Neural cell (in vitro differentiated cells): ENCODE data around the gene CHST11.

Source experiments
- CTCF ChIP-seq: fragments of 450-650 bp; IDR thresholded peaks from 2 replicates; pipeline ENCODE4 v1.5.1; 2014; ENCODE audit warnings: antibody characterized with exemption, mild to moderate bottlenecking, moderate library complexity; ENCODE audit not compliant: poor library complexity, severe bottlenecking
- EP300 ChIP-seq: fragments of 450-650 bp; conservative IDR thresholded peaks from 2 replicates; pipeline ENCODE4 v1.6.1; 2014; ENCODE audit warnings: antibody characterized with exemption, mild to moderate bottlenecking, moderate library complexity; ENCODE audit not compliant: poor library complexity, severe bottlenecking
- EZH2 ChIP-seq: fragments of 200-600, 300-800 bp; shearing (Covaris generic), sonication (generic); IDR thresholded peaks from 2 replicates; pipeline ENCODE4 v1.6.1; 2014; ENCODE audit warnings: antibody characterized with exemption, low read length, borderline replicate concordance, mild to moderate bottlenecking; ENCODE audit not compliant: insufficient read depth, poor library complexity, severe bottlenecking
- MXI1 ChIP-seq: fragments of 450-650 bp; conservative IDR thresholded peaks from 2 replicates; pipeline ENCODE4 v1.6.1; 2014; ENCODE audit warnings: antibody characterized with exemption, mild to moderate bottlenecking; ENCODE audit not compliant: poor library complexity, severe bottlenecking
- POLR2AphosphoS5 ChIP-seq: IDR thresholded peaks from 2 replicates; pipeline ENCODE4 v1.6.1; 2012
- RAD21 ChIP-seq: fragments of 450-650 bp; conservative IDR thresholded peaks from 2 replicates; pipeline ENCODE4 v1.6.1; 2014; ENCODE audit warnings: antibody characterized with exemption, mild to moderate bottlenecking, moderate library complexity
- TAF1 ChIP-seq: IDR thresholded peaks from 2 replicates; pipeline ENCODE4 v1.6.1; 2012; ENCODE audit warnings: low read depth
- TF ChIP-seq, protein P1 (sequence below): IDR thresholded peaks from 2 replicates; pipeline ENCODE4 v1.6.1; 2012; ENCODE audit warnings: borderline replicate concordance

- TF ChIP-seq CTCF (no peak), EP300 (no peak), RAD21 (no peak), TAF1 (no peak), MXI1 (no peak), POLR2AphosphoS5 (no peak), EZH2 (no peak)
- TF ChIP-seq, protein P1, sequence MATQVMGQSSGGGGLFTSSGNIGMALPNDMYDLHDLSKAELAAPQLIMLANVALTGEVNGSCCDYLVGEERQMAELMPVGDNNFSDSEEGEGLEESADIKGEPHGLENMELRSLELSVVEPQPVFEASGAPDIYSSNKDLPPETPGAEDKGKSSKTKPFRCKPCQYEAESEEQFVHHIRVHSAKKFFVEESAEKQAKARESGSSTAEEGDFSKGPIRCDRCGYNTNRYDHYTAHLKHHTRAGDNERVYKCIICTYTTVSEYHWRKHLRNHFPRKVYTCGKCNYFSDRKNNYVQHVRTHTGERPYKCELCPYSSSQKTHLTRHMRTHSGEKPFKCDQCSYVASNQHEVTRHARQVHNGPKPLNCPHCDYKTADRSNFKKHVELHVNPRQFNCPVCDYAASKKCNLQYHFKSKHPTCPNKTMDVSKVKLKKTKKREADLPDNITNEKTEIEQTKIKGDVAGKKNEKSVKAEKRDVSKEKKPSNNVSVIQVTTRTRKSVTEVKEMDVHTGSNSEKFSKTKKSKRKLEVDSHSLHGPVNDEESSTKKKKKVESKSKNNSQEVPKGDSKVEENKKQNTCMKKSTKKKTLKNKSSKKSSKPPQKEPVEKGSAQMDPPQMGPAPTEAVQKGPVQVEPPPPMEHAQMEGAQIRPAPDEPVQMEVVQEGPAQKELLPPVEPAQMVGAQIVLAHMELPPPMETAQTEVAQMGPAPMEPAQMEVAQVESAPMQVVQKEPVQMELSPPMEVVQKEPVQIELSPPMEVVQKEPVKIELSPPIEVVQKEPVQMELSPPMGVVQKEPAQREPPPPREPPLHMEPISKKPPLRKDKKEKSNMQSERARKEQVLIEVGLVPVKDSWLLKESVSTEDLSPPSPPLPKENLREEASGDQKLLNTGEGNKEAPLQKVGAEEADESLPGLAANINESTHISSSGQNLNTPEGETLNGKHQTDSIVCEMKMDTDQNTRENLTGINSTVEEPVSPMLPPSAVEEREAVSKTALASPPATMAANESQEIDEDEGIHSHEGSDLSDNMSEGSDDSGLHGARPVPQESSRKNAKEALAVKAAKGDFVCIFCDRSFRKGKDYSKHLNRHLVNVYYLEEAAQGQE, result no peak
Observed at GRCh38 chr12:104793285-104793684, 336.5 kb downstream of the CHST11 start.
